Measurements from ENCODE around the gene NUP214.
"Not testable (repeated sequence)": the region's sequence is repeated elsewhere in the genome, so short reads cannot be mapped to it uniquely, and the experiment has no call there.

GRCh38 chr9:131244331-131244730 lies 118.9 kb downstream of the NUP214 start:
- not testable (repeated sequence) for TF ChIP-seq CTCF (IDR thresholded peaks at IDR 0.05; ENCODE audit: insufficient read depth, low read length); SPI1 (IDR thresholded peaks at IDR 0.05; ENCODE audit: borderline replicate concordance, low read depth); POLR2AphosphoS5 (IDR thresholded peaks at IDR 0.05; ENCODE audit: low read depth)
